ENCODE results near the gene FOXF1. TPM values are rescaled to one million over a fixed set of nuclear protein-coding genes. Genes with fewer than 3 reads are reported as not detected.

The FOXF1 gene
- total and polyA plus RNA-seq, 2 donors from 2014 or later: 0.57 to 0.67 TPM

- TF ChIP-seq CTCF (IDR thresholded peaks at IDR 0.05; ENCODE audit: borderline replicate concordance, extremely low read depth, insufficient read depth): no peak
- Histone ChIP-seq H3K27ac (ENCODE audit: low read depth in 2 of 2, low read length in 2 of 2) (no peak overlapping the region), H3K9ac (ENCODE audit: low read length in 3 of 3) (no peak overlapping the region), H3K4me1 (ENCODE audit: control insufficient read depth in 2 of 3, insufficient read depth in 2 of 3, low read depth in 1 of 3, low read length in 3 of 3) (no peaks in the 10 kb centered on the region), H3K27me3 (ENCODE audit: control insufficient read depth, insufficient read depth, low read length) (no peaks in the 10 kb centered on the region), H3K9me3 (ENCODE audit: control insufficient read depth in 2 of 3, insufficient read depth in 1 of 3, low read length in 3 of 3) (no peaks in the 10 kb centered on the region), H3K4me3 (ENCODE audit: low read length in 3 of 3) (no peak overlapping the region), H3K36me3 (ENCODE audit: control insufficient read depth in 2 of 3, insufficient read depth in 3 of 3, low read length in 3 of 3) (peaks cover 0 to 27% (median 16%) of the 10 kb centered on the region in 3 donors)
- DNase-seq: no peak
- intact Hi-C loops (cut with DNase I): no loop called here
- no peak for FAIRE-seq
Observed at GRCh38 chr16:86545954-86546637, 35.8 kb downstream of the FOXF1 start.

GRCh38 chr16:86546638-86547013, 36.3 kb downstream of the FOXF1 start:
- Histone ChIP-seq H3K9me3 (ENCODE audit: control insufficient read depth in 2 of 3, insufficient read depth in 1 of 3, low read length in 3 of 3) (no peaks in the 10 kb centered on the region), H3K4me1 (ENCODE audit: control insufficient read depth in 2 of 3, insufficient read depth in 2 of 3, low read depth in 1 of 3, low read length in 3 of 3) (no peaks in the 10 kb centered on the region), H3K27me3 (ENCODE audit: control insufficient read depth, insufficient read depth, low read length) (no peaks in the 10 kb centered on the region), H3K27ac (ENCODE audit: low read depth in 2 of 2, low read length in 2 of 2) (no peak overlapping the region), H3K4me3 (ENCODE audit: low read length in 3 of 3) (no peak overlapping the region), H3K9ac (ENCODE audit: low read length in 3 of 3) (no peak overlapping the region), H3K36me3 (ENCODE audit: control insufficient read depth in 2 of 3, insufficient read depth in 3 of 3, low read length in 3 of 3) (peaks cover 0 to 22% (median 13%) of the 10 kb centered on the region in 3 donors)
- TF ChIP-seq CTCF (IDR thresholded peaks at IDR 0.05; ENCODE audit: borderline replicate concordance, extremely low read depth, insufficient read depth): no peak
- FAIRE-seq (no peak), DNase-seq (peak in 1 of 5 donors; percentile 24)
- intact Hi-C loops (cut with DNase I): no loop called here

- TF ChIP-seq CTCF (IDR thresholded peaks at IDR 0.05; ENCODE audit: borderline replicate concordance, extremely low read depth, insufficient read depth): no peak
- FAIRE-seq (no peak), DNase-seq (no peak)
- Histone ChIP-seq H3K4me1 (ENCODE audit: control insufficient read depth in 2 of 3, insufficient read depth in 2 of 3, low read depth in 1 of 3, low read length in 3 of 3) (no peaks in the 10 kb centered on the region), H3K9ac (ENCODE audit: low read length in 3 of 3) (no peak overlapping the region), H3K4me3 (ENCODE audit: low read length in 3 of 3) (no peak overlapping the region), H3K27me3 (ENCODE audit: control insufficient read depth, insufficient read depth, low read length) (no peaks in the 10 kb centered on the region), H3K9me3 (ENCODE audit: control insufficient read depth in 2 of 3, insufficient read depth in 1 of 3, low read length in 3 of 3) (no peaks in the 10 kb centered on the region), H3K27ac (ENCODE audit: low read depth in 2 of 2, low read length in 2 of 2) (no peak overlapping the region), H3K36me3 (ENCODE audit: control insufficient read depth in 2 of 3, insufficient read depth in 3 of 3, low read length in 3 of 3) (peaks cover 0 to 18% (median 7%) of the 10 kb centered on the region in 3 donors)
- intact Hi-C loops (cut with DNase I): no loop called here
Observed at GRCh38 chr16:86547286-86547685, 37.0 kb downstream of the FOXF1 start.

All from kidney (tissue), 14 donors.